Smooth muscle cell (in vitro differentiated cells): ENCODE results near the gene HECTD2. TPM values are rescaled to one million over a fixed set of nuclear protein-coding genes. Genes with fewer than 3 reads are reported as not detected.
"Not testable (repeated sequence)": the region's sequence is repeated elsewhere in the genome, so short reads cannot be mapped to it uniquely, and the experiment has no call there.

Source experiments
- DNase-seq: peaks from one replicate; lab custom pipeline; 2025; ENCODE audit not compliant: unreplicated experiment; lab: John Stamatoyannopoulos, UW
- H2AFZ ChIP-seq: fragments of 200-600 bp; sonication (generic); 2 replicates; pipeline ENCODE4 v1.6.0; 2016; ENCODE audit warnings: antibody characterized with exemption, low read depth, mild to moderate bottlenecking
- H3F3A ChIP-seq: fragments of 200-600 bp; sonication (generic); 2 replicates; pipeline ENCODE4 v1.6.0; 2017; ENCODE audit warnings: antibody characterized with exemption, low read depth
- H3K27ac ChIP-seq: fragments of 200-600 bp; sonication (generic); 2 replicates; pipeline ENCODE4 v1.5.1; 2016; ENCODE audit warnings: low read depth, mild to moderate bottlenecking
- H3K27me3 ChIP-seq: fragments of 200-600 bp; sonication (generic); 2 replicates; pipeline ENCODE4 v1.6.1; 2016; ENCODE audit warnings: low read depth, mild to moderate bottlenecking
- H3K36me3 ChIP-seq: fragments of 200-600 bp; sonication (generic); 2 replicates; pipeline ENCODE4 v1.5.1; 2016; ENCODE audit warnings: low read depth
- H3K4me1 ChIP-seq: fragments of 200-600 bp; sonication (generic); 2 replicates; pipeline ENCODE4 v1.5.1; 2016; ENCODE audit warnings: low read depth
- H3K4me2 ChIP-seq: fragments of 200-600 bp; sonication (generic); 2 replicates; pipeline ENCODE4 v1.6.0; 2016; ENCODE audit warnings: mild to moderate bottlenecking
- H3K4me3 ChIP-seq: fragments of 200-600 bp; sonication (generic); 2 replicates; pipeline ENCODE4 v1.5.1; 2016; ENCODE audit warnings: mild to moderate bottlenecking
- H3K79me2 ChIP-seq: fragments of 200-600 bp; sonication (generic); 2 replicates; pipeline ENCODE4 v1.6.0; 2016; ENCODE audit warnings: low read depth, mild to moderate bottlenecking
- H3K9ac ChIP-seq: fragments of 200-600 bp; sonication (generic); 2 replicates; pipeline ENCODE4 v1.6.0; 2016; ENCODE audit warnings: low read depth
- H3K9me3 ChIP-seq: fragments of 200-600 bp; sonication (generic); replicated peaks from 2 replicates; pipeline ENCODE4 v1.5.1; 2016; ENCODE audit warnings: low read depth
- H4K20me1 ChIP-seq: fragments of 200-600 bp; sonication (generic); 2 replicates; pipeline ENCODE4 v1.6.0; 2016; ENCODE audit warnings: low read depth
- WGBS: methylation state at CpG from one replicate; pipeline ENCODE4 v1.1.7; 2016; ENCODE audit warnings: low lambda C conversion rate; 5-methylcytosine and 5-hydroxymethylcytosine counted together
- polyA plus RNA-seq: library from polyadenylated mRNA; unstranded; fragments of >200 nt; fragmentation: Nextera tagmentation; extraction: Ambion mirVana; gene quantifications from 2 replicates; pipeline ENCODE4 v1.2.1, GENCODE V29; 2016
- total RNA-seq: library from RNA; depleted of rRNA; stranded (reverse); fragments of >200 nt; gene quantifications from 2 replicates; pipeline ENCODE4 v1.2.3, GENCODE V29; 2014
- TF ChIP-seq, protein P1 (sequence below): fragments of 200-600 bp; sonication (generic); IDR thresholded peaks from 2 replicates; pipeline ENCODE4 v1.5.1; 2017; ENCODE audit warnings: borderline replicate concordance, mild to moderate bottlenecking, antibody characterized with exemption; ENCODE audit not compliant: insufficient read depth, poor library complexity, severe bottlenecking

HECTD2 gene
- total and polyA plus RNA-seq, 2 experiments from 2014 or later, result 4.4 to 12.7 TPM

DNA sequence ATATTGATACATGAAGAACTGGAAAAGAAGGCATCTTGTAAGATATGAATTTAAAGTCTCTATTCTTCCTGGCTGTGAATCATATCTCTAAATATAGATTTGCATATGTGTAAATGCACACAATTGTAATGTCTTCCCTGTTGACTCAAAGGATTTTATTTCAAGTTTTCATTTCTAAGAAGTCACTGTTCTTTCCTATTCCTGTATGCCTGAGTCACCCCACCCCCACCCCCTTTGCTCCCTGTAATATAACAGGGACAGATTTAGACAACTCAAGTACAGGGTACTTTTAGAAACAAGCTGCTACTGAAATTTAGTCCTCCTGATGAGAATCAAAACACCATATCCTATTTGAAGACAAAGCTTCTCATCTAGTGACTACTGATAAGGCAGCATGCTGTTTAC is 43.0 kb upstream of the HECTD2 start:
- H3K4me3 ChIP-seq, result no peak overlapping the region
- TF ChIP-seq, protein P1, sequence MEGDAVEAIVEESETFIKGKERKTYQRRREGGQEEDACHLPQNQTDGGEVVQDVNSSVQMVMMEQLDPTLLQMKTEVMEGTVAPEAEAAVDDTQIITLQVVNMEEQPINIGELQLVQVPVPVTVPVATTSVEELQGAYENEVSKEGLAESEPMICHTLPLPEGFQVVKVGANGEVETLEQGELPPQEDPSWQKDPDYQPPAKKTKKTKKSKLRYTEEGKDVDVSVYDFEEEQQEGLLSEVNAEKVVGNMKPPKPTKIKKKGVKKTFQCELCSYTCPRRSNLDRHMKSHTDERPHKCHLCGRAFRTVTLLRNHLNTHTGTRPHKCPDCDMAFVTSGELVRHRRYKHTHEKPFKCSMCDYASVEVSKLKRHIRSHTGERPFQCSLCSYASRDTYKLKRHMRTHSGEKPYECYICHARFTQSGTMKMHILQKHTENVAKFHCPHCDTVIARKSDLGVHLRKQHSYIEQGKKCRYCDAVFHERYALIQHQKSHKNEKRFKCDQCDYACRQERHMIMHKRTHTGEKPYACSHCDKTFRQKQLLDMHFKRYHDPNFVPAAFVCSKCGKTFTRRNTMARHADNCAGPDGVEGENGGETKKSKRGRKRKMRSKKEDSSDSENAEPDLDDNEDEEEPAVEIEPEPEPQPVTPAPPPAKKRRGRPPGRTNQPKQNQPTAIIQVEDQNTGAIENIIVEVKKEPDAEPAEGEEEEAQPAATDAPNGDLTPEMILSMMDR, result no peak
- H4K20me1 ChIP-seq, result no peaks in the 10 kb centered on the region
- no peaks in the 10 kb centered on the region for H3K36me3 ChIP-seq
- H3K9ac ChIP-seq, result no peak overlapping the region
- no peak overlapping the region for H3K27ac ChIP-seq
- no peaks in the 10 kb centered on the region for H3K79me2 ChIP-seq
- H3F3A ChIP-seq, result no peaks in the 10 kb centered on the region
- H3K27me3 ChIP-seq, result no peaks in the 10 kb centered on the region
- no peaks in the 10 kb centered on the region for H3K4me1 ChIP-seq
- no peak for DNase-seq
- no peak overlapping the region for H3K4me2 ChIP-seq
- H3K9me3 ChIP-seq, result no peaks in the 10 kb centered on the region
- H2AFZ ChIP-seq, result no peak overlapping the region

DNA sequence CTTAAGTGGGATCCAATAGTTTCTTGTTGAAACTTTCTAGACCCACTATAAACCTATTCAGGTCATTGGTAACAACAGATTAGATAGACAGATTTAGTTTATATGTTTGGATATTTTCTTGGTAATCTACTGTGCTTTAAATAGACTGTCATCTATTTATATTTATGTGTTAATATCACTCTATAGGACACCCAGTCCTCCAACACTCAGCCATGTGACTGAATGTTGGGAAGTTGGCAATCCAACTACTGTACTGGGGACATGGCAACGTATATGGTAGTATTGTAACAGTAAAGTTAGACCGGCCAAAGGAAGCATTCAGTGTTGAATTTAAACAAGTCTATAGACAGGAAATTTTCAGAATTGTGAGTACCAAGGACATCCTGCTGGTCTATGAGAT is 42.6 kb upstream of the HECTD2 start:
- no peak overlapping the region for H3K4me2 ChIP-seq
- no peaks in the 10 kb centered on the region for H3F3A ChIP-seq
- no peaks in the 10 kb centered on the region for H3K4me1 ChIP-seq
- no peaks in the 10 kb centered on the region for H3K9me3 ChIP-seq
- H3K27me3 ChIP-seq, result no peaks in the 10 kb centered on the region
- no peak overlapping the region for H3K4me3 ChIP-seq
- H3K79me2 ChIP-seq, result no peaks in the 10 kb centered on the region
- TF ChIP-seq, protein P1, result no peak
- no peaks in the 10 kb centered on the region for H3K36me3 ChIP-seq
- H3K9ac ChIP-seq, result no peak overlapping the region
- no peak overlapping the region for H2AFZ ChIP-seq
- 78% methylated on average over 2 of the region's 2 CpGs for WGBS
- no peaks in the 10 kb centered on the region for H4K20me1 ChIP-seq
- no peak overlapping the region for H3K27ac ChIP-seq
- DNase-seq, result no peak

DNA sequence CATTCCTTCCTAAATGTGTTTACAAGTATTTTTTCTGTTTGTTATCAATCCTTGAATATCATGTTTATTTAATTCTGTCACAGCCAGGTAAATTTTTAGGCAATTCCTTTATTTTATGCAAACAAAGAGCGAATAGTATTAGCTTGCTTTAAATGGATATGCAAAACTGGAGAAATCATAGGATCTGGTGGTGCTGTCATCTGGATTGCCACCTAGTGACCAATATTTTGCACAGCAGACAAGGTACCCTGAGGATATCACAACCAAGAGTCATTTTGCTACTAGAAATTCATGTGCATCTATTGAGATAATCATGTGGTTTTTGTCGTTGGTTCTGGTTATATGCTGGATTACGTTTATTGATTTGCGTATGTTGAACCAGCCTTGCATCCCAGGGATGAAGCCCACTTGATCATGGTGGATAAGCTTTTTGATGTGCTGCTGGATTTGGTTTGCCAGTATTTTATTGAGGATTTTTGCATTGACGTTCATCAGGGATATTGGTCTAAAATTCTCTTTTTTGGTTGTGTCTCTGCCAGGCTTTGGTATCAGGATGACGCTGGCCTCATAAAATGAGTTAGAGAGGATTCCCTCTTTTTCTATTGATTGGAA is 40.1 kb upstream of the HECTD2 start:
- H3K4me3 ChIP-seq, DNase-seq, H3K4me1 ChIP-seq, H3K79me2 ChIP-seq, H3K9me3 ChIP-seq, H4K20me1 ChIP-seq, H3K27me3 ChIP-seq, H3K9ac ChIP-seq, H2AFZ ChIP-seq, H3F3A ChIP-seq, H3K27ac ChIP-seq, H3K36me3 ChIP-seq, H3K4me2 ChIP-seq: not testable (repeated sequence)
- TF ChIP-seq, protein P1, result peak; percentile 51
- WGBS, result 83% methylated on average over 6 of the region's 6 CpGs

DNA sequence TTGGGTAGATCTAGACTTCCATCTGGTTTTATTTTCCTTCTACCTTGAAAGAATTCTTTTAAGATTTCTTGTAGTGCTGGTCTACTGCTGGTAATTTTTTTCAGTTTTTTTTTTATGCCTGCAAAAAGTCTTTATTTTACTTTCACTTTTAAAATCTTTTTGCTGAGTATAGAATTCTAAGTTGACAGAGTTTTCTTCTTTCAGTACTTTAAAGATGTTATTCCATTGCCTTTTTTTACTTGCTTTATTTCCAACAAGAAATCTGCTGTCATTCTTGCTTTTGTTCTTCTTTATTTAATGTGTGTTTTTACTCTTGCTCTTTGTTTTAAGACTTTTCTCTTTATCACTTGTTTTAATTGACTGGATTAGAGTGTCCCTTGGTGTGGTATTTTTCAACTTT is 36.1 kb upstream of the HECTD2 start:
- Histone ChIP-seq H3K4me3 (no peak overlapping the region), H3K36me3 (peaks cover 6% of the 10 kb centered on the region), H3K79me2 (no peaks in the 10 kb centered on the region), H3K27me3 (no peaks in the 10 kb centered on the region), H3K27ac (no peak overlapping the region), H2AFZ (no peak overlapping the region), H3F3A (no peaks in the 10 kb centered on the region), H3K9ac (no peak overlapping the region), H3K4me1 (no peaks in the 10 kb centered on the region), H3K9me3 (peaks cover 9% of the 10 kb centered on the region), H3K4me2 (no peak overlapping the region), H4K20me1 (no peaks in the 10 kb centered on the region)
- TF ChIP-seq, protein P1, result no peak
- DNase-seq, result no peak
